NCI-H1436 treated with DMSO at 0.1 percent for 48 hours (cell line): ENCODE results near the gene CALML3.

Source experiments
- DNase-seq: peaks from one replicate; lab custom pipeline; 2025; lab: John Stamatoyannopoulos, UW

Gene CALML3

GRCh38 chr10:5570979-5571810 lies 46.4 kb downstream of the CALML3 start:
- DNase-seq, result no peak

GRCh38 chr10:5571826-5572225 lies 47.1 kb downstream of the CALML3 start:
- no peak for DNase-seq

GRCh38 chr10:5573319-5573950 lies 48.7 kb downstream of the CALML3 start:
- DNase-seq, result no peak

GRCh38 chr10:5573968-5574641 lies 49.3 kb downstream of the CALML3 start:
- DNase-seq, result no peak

GRCh38 chr10:5574642-5575131 lies 49.9 kb downstream of the CALML3 start:
- no peak for DNase-seq

- DNase-seq, result no peak
These were observed 50.4 kb downstream of the CALML3 start for GRCh38 chr10:5575144-5575481.

GRCh38 chr10:5575482-5576153 lies 50.9 kb downstream of the CALML3 start:
- DNase-seq, result no peak

GRCh38 chr10:5576154-5576748 lies 51.5 kb downstream of the CALML3 start:
- DNase-seq, result no peak
